ENCODE data around the gene MYO5A.

MYO5A gene

GRCh38 chr15:52337198-52337853 lies 191.4 kb downstream of the MYO5A start:
- no peak overlapping the region for H3K4me2 ChIP-seq (ENCODE audit: low read length, poor library complexity, severe bottlenecking)

GRCh38 chr15:52336529-52336928 lies 192.2 kb downstream of the MYO5A start:
- no peak for DNase-seq
- H3K18ac ChIP-seq (ENCODE audit: low read depth in 1 of 2, low read length in 2 of 2), result no peak overlapping the region
- no peak overlapping the region for H2AFZ ChIP-seq (ENCODE audit: low read depth, low read length)
- H3K4me3 ChIP-seq (ENCODE audit: insufficient read depth in 1 of 2, low read depth in 1 of 2, low read length in 2 of 2), result no peak overlapping the region
- H2BK120ac ChIP-seq (ENCODE audit: low read depth, low read length), result no peak overlapping the region
- no peak overlapping the region for H3K4me2 ChIP-seq (ENCODE audit: low read length, poor library complexity, severe bottlenecking)
- H3K4me1 ChIP-seq (ENCODE audit: control insufficient read depth, insufficient read depth, low read depth, low read length), result peaks cover 7% of the 10 kb centered on the region
- no peak overlapping the region for H2BK15ac ChIP-seq (ENCODE audit: low read depth, poor library complexity, severe bottlenecking)
- no peak overlapping the region for H4K91ac ChIP-seq (ENCODE audit: low read length)
- no peak overlapping the region for H3K23ac ChIP-seq (ENCODE audit: low read length in 2 of 2)
- peak overlapping the region in 1 of 2 experiments; percentile 39 for H2BK12ac ChIP-seq (ENCODE audit: low read length in 2 of 2)
- WGBS, result 78% methylated on average over 4 of the region's 4 CpGs
- no peak overlapping the region for H3K27ac ChIP-seq (ENCODE audit: low read length, poor library complexity, severe bottlenecking)
- H3K4ac ChIP-seq (ENCODE audit: low read depth in 1 of 2, low read length in 2 of 2), result no peak overlapping the region
- H4K8ac ChIP-seq (ENCODE audit: low read length), result no peak overlapping the region
- H3K9me3 ChIP-seq (ENCODE audit: control insufficient read depth, low read length), result no peaks in the 10 kb centered on the region
- no peak overlapping the region for H3K9ac ChIP-seq (ENCODE audit: low read length)
- no peak overlapping the region for H3K14ac ChIP-seq (ENCODE audit: low read length in 2 of 2)
- no peak overlapping the region for H2BK5ac ChIP-seq (ENCODE audit: low read depth, low read length, poor library complexity, severe bottlenecking)
- peak overlapping the region; percentile 93 for H2AK5ac ChIP-seq (ENCODE audit: low read length, severe bottlenecking)
- H3K36me3 ChIP-seq (ENCODE audit: control insufficient read depth in 1 of 2, insufficient read depth in 2 of 2, low read depth in 1 of 2, low read length in 2 of 2), result peaks cover 6 to 31% of the 10 kb centered on the region in 2 experiments
- H3K27me3 ChIP-seq (ENCODE audit: control insufficient read depth in 1 of 2, insufficient read depth in 1 of 2, low read length in 2 of 2), result no peaks in the 10 kb centered on the region
- peaks cover 2% of the 10 kb centered on the region for H3K79me1 ChIP-seq (replicated peaks; ENCODE audit: low read length, poor library complexity, severe bottlenecking)

More at GRCh38 chr15:52337198-52337853, 191.4 kb downstream of the MYO5A start:
- H3K9ac ChIP-seq (ENCODE audit: low read length), result peak overlapping the region; percentile 53
- DNase-seq, result peak; percentile 53
- H3K36me3 ChIP-seq (ENCODE audit: control insufficient read depth in 1 of 2, insufficient read depth in 2 of 2, low read depth in 1 of 2, low read length in 2 of 2), result peaks cover 6 to 31% of the 10 kb centered on the region in 2 experiments
- no peak overlapping the region for H2AFZ ChIP-seq (ENCODE audit: low read depth, low read length)
- H3K23ac ChIP-seq (ENCODE audit: low read length in 2 of 2), result no peak overlapping the region
- H2BK12ac ChIP-seq (ENCODE audit: low read length in 2 of 2), result no peak overlapping the region
- no peaks in the 10 kb centered on the region for H3K9me3 ChIP-seq (ENCODE audit: control insufficient read depth, low read length)
- no peak overlapping the region for H2BK120ac ChIP-seq (ENCODE audit: low read depth, low read length)
- H3K4me3 ChIP-seq (ENCODE audit: insufficient read depth in 1 of 2, low read depth in 1 of 2, low read length in 2 of 2), result no peak overlapping the region
- WGBS, result 58% methylated on average over 3 of the region's 5 CpGs
- no peak overlapping the region for H2BK15ac ChIP-seq (ENCODE audit: low read depth, poor library complexity, severe bottlenecking)
- no peak overlapping the region for H4K91ac ChIP-seq (ENCODE audit: low read length)
- peak overlapping the region; percentile 72 for H2AK5ac ChIP-seq (ENCODE audit: low read length, severe bottlenecking)
- H3K27me3 ChIP-seq (ENCODE audit: control insufficient read depth in 1 of 2, insufficient read depth in 1 of 2, low read length in 2 of 2), result no peaks in the 10 kb centered on the region
- H3K14ac ChIP-seq (ENCODE audit: low read length in 2 of 2), result no peak overlapping the region
- peak overlapping the region; percentile 76 for H3K27ac ChIP-seq (ENCODE audit: low read length, poor library complexity, severe bottlenecking)
- no peak overlapping the region for H2BK5ac ChIP-seq (ENCODE audit: low read depth, low read length, poor library complexity, severe bottlenecking)
- no peak overlapping the region for H4K8ac ChIP-seq (ENCODE audit: low read length)
- H3K79me1 ChIP-seq (replicated peaks; ENCODE audit: low read length, poor library complexity, severe bottlenecking), result peaks cover 2% of the 10 kb centered on the region
- no peak overlapping the region for H3K4ac ChIP-seq (ENCODE audit: low read depth in 1 of 2, low read length in 2 of 2)
- H3K4me1 ChIP-seq (ENCODE audit: control insufficient read depth, insufficient read depth, low read depth, low read length), result peaks cover 6% of the 10 kb centered on the region
- H3K18ac ChIP-seq (ENCODE audit: low read depth in 1 of 2, low read length in 2 of 2), result no peak overlapping the region

- Histone ChIP-seq H2AFZ (ENCODE audit: low read depth, low read length) (no peak overlapping the region), H3K27ac (ENCODE audit: low read length, poor library complexity, severe bottlenecking) (no peak overlapping the region), H2BK120ac (ENCODE audit: low read depth, low read length) (no peak overlapping the region), H3K4me1 (ENCODE audit: control insufficient read depth, insufficient read depth, low read depth, low read length) (peaks cover 4% of the 10 kb centered on the region), H3K23ac (ENCODE audit: low read length in 2 of 2) (no peak overlapping the region), H3K18ac (ENCODE audit: low read depth in 1 of 2, low read length in 2 of 2) (no peak overlapping the region), H3K79me1 (replicated peaks; ENCODE audit: low read length, poor library complexity, severe bottlenecking) (no peaks in the 10 kb centered on the region), H3K9ac (ENCODE audit: low read length) (no peak overlapping the region), H4K8ac (ENCODE audit: low read length) (no peak overlapping the region), H2AK5ac (ENCODE audit: low read length, severe bottlenecking) (no peak overlapping the region), H3K9me3 (ENCODE audit: control insufficient read depth, low read length) (no peaks in the 10 kb centered on the region), H3K27me3 (ENCODE audit: control insufficient read depth in 1 of 2, insufficient read depth in 1 of 2, low read length in 2 of 2) (no peaks in the 10 kb centered on the region), H3K14ac (ENCODE audit: low read length in 2 of 2) (no peak overlapping the region), H2BK15ac (ENCODE audit: low read depth, poor library complexity, severe bottlenecking) (no peak overlapping the region), H3K4me3 (ENCODE audit: insufficient read depth in 1 of 2, low read depth in 1 of 2, low read length in 2 of 2) (no peak overlapping the region), H3K4ac (ENCODE audit: low read depth in 1 of 2, low read length in 2 of 2) (no peak overlapping the region), H3K36me3 (ENCODE audit: control insufficient read depth in 1 of 2, insufficient read depth in 2 of 2, low read depth in 1 of 2, low read length in 2 of 2) (peaks cover under 1 to 30% of the 10 kb centered on the region in 2 experiments), H2BK5ac (ENCODE audit: low read depth, low read length, poor library complexity, severe bottlenecking) (no peak overlapping the region), H2BK12ac (ENCODE audit: low read length in 2 of 2) (no peak overlapping the region), H4K91ac (ENCODE audit: low read length) (no peak overlapping the region), H3K4me2 (ENCODE audit: low read length, poor library complexity, severe bottlenecking) (no peak overlapping the region)
- WGBS, result 83% methylated on average over 3 of the region's 3 CpGs
- no peak for DNase-seq
Measured at GRCh38 chr15:52334491-52335160, 194.1 kb downstream of the MYO5A start.

GRCh38 chr15:52331490-52332240 lies 197.0 kb downstream of the MYO5A start:
- H3K23ac ChIP-seq (ENCODE audit: low read length in 2 of 2), result no peak overlapping the region
- H2AK5ac ChIP-seq (ENCODE audit: low read length, severe bottlenecking), result no peak overlapping the region
- H2BK12ac ChIP-seq (ENCODE audit: low read length in 2 of 2), result no peak overlapping the region
- DNase-seq, result peak; percentile 47
- H4K8ac ChIP-seq (ENCODE audit: low read length), result no peak overlapping the region
- H2BK120ac ChIP-seq (ENCODE audit: low read depth, low read length), result no peak overlapping the region
- H3K4ac ChIP-seq (ENCODE audit: low read depth in 1 of 2, low read length in 2 of 2), result no peak overlapping the region
- no peak overlapping the region for H3K4me3 ChIP-seq (ENCODE audit: insufficient read depth in 1 of 2, low read depth in 1 of 2, low read length in 2 of 2)
- no peaks in the 10 kb centered on the region for H3K27me3 ChIP-seq (ENCODE audit: control insufficient read depth in 1 of 2, insufficient read depth in 1 of 2, low read length in 2 of 2)
- peaks cover 3% of the 10 kb centered on the region for H3K79me1 ChIP-seq (replicated peaks; ENCODE audit: low read length, poor library complexity, severe bottlenecking)
- 72% methylated on average over 5 of the region's 6 CpGs for WGBS
- peak overlapping the region; percentile 48 for H3K9ac ChIP-seq (ENCODE audit: low read length)
- H3K4me2 ChIP-seq (ENCODE audit: low read length, poor library complexity, severe bottlenecking), result no peak overlapping the region
- H4K91ac ChIP-seq (ENCODE audit: low read length), result no peak overlapping the region
- H2BK15ac ChIP-seq (ENCODE audit: low read depth, poor library complexity, severe bottlenecking), result no peak overlapping the region
- no peak overlapping the region for H2BK5ac ChIP-seq (ENCODE audit: low read depth, low read length, poor library complexity, severe bottlenecking)
- H3K14ac ChIP-seq (ENCODE audit: low read length in 2 of 2), result no peak overlapping the region
- H3K9me3 ChIP-seq (ENCODE audit: control insufficient read depth, low read length), result no peaks in the 10 kb centered on the region
- H3K18ac ChIP-seq (ENCODE audit: low read depth in 1 of 2, low read length in 2 of 2), result no peak overlapping the region
- H3K27ac ChIP-seq (ENCODE audit: low read length, poor library complexity, severe bottlenecking), result no peak overlapping the region
- H3K4me1 ChIP-seq (ENCODE audit: control insufficient read depth, insufficient read depth, low read depth, low read length), result peaks cover 1% of the 10 kb centered on the region
- peaks cover 3 to 57% of the 10 kb centered on the region in 2 experiments for H3K36me3 ChIP-seq (ENCODE audit: control insufficient read depth in 1 of 2, insufficient read depth in 2 of 2, low read depth in 1 of 2, low read length in 2 of 2)
- H2AFZ ChIP-seq (ENCODE audit: low read depth, low read length), result no peak overlapping the region

Data from mesenchymal stem cell (in vitro differentiated cells and primary cell).